GM18873 (cell line): ENCODE data around the gene PHAF1.

Experiments used
- ATAC-seq: cut with Tn5 transposase; IDR thresholded peaks from one replicate; pipeline ENCODE4 v1.9.1; 2021; ENCODE audit warnings: mild to moderate bottlenecking, moderate library complexity, moderate number of reproducible peaks; ENCODE audit not compliant: unreplicated experiment, low FRiP score

PHAF1 gene

GRCh38 chr16:67109407-67110135 lies at the start of gene PHAF1:
TSS of gene PHAF1 (plus strand) at chr16:67109941. CDS start at chr16:67110176, 235 bp downstream.
- ATAC-seq = peak; percentile 77

DNA sequence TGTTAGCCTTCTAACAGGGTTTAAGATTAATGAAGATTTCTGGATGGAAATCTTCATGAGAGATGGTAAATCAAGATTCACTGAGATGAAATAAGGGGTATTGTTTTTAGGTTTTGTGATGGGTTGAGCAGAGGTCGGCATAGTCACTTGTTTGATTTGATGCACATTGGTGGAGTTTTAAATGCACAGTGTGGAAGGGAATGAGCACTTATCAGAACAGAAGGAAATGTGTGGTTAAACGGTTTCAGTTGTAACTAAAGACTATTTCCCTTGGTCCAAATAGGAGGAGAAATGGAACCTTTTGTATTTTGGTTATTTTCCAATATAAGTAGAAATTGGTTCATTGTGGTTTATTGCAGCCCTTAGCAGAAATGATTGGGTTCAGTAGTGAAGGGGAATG lies 46.7 kb upstream of the PHAF1 start:
- no peak for ATAC-seq

DNA sequence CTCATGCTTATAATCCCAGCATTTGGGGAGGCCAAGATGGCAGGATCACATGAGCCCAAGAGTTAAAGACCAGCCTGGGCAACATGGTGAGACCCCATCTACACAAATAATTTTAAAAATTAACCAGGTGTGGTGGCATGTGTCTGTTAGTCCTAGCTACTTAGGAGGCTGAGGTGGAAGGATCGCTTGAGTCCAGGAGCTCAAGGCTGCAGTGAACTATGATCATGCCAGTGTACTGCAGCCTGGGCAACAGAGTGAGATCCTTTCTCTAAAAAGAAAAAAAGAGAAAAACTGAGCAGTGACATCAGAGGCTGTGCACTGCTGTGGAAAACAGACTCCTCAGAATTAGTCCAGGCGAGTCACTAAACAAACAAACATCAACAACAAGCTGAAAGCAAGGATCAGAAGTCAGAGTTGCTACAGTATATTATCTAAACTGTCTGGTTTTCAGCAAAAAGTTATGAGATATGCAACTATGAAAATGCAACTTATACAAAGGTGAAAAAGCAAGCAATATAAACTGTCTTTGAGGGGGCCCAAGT lies 41.5 kb upstream of the PHAF1 start:
- ATAC-seq = no peak

GRCh38 chr16:67071476-67072048 lies 38.2 kb upstream of the PHAF1 start:
- ATAC-seq = no peak

DNA sequence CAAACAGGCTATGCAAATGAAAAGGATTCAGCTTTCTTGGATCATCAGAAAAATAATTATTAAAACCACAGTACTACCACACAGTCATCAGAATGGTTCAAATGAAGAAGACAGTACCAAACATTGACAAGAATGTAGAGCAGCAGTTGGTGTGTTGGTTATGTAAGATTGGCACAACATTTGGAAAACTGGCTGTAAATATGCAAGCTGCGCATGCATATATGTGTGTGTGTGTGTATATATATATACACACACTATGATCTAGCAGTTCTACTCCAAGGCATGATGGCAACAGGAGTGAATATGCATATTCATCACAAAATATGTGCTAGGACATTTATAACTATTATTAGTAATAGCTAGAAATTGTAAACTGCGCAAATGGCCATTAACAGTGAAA lies 34.4 kb upstream of the PHAF1 start:
- ATAC-seq = no peak

GRCh38 chr16:67077871-67078270 lies 31.9 kb upstream of the PHAF1 start:
- no peak for ATAC-seq

GRCh38 chr16:67082100-67082499 lies 27.6 kb upstream of the PHAF1 start:
- ATAC-seq = no peak

- no peak for ATAC-seq
Measured at GRCh38 chr16:67082891-67083290, 26.9 kb upstream of the PHAF1 start.

DNA sequence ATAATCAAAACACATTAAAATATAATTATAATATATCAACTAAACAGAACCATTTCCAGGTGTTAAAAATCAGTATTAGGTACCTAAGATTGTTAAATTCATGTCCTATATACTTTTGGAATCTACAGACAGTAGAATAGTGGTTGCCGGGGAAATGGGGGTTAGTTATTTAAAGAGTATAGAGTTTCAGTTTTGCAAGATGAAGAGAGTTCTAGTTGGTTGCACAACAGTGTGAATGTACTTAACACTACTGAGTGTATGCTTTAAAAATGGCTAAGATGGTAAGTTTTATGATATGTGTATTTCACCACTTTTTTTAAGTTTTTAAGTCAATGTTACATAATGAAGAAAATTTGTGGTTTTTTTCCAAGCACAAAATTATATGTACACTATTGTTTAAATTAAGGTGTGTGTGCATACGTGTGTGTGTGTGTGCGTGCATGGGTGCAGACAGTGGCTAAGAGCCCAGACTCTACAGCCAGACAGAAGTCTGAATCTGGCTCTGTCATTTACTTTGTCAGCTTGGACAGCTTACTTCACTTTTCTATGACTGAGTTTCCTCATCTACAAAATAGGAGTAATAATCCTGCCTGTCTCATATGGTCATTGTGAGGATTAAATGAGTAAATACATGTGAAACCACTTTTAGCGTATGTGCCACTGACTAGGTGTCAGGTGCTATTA lies 25.3 kb upstream of the PHAF1 start:
- ATAC-seq = no peak

DNA sequence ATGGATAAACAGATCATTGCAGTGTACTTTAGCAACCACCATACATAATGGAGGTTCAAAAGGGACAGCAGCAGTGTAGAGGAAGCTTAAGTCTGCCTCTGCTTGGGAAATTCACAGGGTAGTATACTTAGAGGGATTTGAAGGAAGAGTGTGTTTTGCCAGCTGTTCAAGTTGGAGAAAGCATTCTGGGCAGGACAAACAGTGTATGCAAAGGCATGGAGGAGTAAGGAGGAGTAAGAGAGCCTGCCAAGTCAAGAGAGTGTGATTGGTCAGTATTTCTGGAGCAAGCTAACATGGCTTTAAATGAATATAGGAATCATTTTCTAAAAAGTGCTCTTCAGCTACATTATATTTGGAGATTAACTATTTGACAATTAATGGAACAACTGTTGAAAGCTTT lies 22.9 kb upstream of the PHAF1 start:
- no peak for ATAC-seq

DNA sequence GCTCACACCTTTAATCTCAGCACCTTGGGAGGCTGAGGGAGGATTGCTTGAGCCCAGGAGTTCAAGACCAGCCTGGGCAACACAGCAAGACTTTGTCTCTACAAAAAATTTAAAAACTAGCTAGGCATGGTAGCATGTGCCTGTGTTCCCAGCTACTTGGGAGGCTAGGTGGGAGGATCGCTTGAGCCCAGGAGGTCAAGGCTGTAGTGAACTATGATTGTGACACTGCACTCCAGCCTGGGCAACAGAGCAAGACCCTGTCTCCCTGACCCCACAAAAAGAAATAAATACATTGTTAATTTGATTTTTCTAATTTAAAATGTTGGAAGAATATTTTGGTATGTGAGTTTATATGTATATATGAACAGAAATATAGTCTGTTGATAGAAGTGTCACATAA lies 22.4 kb upstream of the PHAF1 start:
- ATAC-seq = no peak

GRCh38 chr16:67087803-67088202 lies 21.9 kb upstream of the PHAF1 start:
- ATAC-seq = no peak

DNA sequence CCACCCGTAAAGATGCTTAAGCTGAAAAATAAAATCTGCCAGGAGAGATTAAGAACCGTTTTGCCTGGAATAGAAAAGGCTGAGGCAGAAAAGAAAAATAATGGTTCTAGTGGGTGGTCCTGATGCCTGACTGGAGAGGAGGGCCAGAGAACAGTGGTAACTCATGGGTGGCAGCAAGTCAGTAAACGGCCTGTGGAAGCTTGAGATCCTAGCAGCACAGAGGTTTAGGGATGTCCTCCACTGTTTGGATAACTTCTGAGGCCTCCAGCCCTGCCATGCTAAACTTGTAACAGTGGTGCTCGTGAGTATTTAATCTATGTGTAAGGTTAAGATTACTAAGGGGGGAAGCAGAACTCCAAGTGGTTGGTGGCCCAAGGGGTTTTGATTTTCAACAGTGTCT lies 21.2 kb upstream of the PHAF1 start:
- ATAC-seq = no peak

GRCh38 chr16:67089101-67089500 lies 20.6 kb upstream of the PHAF1 start:
- ATAC-seq = no peak

DNA sequence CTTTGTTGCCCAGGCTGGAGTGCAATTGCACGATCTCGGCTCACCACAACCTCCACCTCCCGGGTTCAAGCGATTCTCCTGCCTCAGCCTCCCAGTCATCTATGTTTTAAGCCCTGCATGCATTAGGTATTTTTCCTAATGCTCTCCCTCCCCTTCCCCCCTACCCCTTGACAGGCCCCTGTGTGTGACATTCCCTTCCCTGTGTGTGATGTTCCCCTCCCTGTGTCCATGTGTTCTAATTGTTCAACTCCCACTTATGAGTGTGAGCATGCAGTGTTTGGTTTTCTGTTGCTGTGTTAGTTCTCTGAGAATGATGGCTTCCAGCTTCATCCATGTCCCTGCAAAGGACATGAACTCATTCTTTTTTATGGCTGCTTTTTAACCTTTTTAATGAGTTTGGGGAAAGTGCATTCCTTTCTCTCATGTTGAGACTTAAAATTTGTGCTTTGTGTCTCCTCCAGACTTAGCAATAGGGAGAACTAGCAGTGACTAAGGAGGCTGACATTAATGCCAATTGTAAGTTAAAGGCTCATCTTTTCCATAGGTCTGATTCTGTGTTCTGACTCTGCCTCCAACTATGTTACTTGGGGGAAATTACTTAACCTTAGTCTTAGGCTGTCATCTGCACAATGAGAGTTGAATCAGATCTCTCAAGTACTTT lies 17.7 kb upstream of the PHAF1 start:
- ATAC-seq = no peak

GRCh38 chr16:67093098-67093726 lies 16.5 kb upstream of the PHAF1 start:
- no peak for ATAC-seq

- no peak for ATAC-seq
Measured at GRCh38 chr16:67098599-67098998, 11.1 kb upstream of the PHAF1 start.

- no peak for ATAC-seq
Measured at GRCh38 chr16:67100569-67101310, 9.0 kb upstream of the PHAF1 start.

- no peak for ATAC-seq
Measured at GRCh38 chr16:67101311-67102082, 8.2 kb upstream of the PHAF1 start.
